ENCODE results near the gene THAP7. TPM values are rescaled to one million over a fixed set of nuclear protein-coding genes. Genes with fewer than 3 reads are reported as not detected.

The THAP7 gene
- total RNA-seq, 1 donor from 2014 or later = 12.2 TPM

DNA sequence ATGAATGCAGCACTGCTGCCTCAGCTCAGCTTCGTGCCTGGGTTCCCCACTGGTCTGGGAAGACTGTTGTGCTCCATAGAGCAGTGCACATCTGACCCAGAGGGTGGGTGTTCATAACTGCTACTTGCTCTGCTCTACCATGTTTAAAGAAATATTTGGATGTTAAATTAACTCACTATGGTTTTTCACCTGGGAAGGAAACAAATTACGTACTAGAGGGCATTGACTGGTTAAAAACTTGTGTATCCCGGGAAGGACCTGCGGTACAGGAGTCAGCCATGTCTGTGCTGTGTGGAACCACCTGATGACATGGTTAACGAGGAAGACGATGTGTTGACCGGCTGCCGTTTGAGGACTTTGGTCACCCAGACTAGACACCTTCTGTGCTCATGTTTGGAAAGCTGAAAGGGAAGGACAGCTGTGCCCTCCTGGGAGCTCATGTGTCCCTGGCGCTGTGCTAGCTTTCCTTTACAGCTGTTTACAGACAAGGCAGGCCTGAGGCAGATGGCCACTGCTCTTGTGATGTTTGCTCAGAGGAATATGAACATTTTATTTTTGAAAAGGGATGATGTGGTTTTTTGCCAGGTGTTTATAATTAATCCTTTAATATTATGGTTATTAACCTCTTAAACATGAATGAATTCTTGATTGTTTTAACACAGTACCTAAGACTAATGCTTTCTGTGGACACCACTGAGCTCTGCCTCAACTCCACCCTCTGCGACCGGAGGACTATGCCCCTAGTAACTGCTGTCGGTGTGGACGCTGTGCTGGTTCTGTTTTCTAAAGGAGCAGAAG lies 49.2 kb downstream of the THAP7 start:
- FAIRE-seq (no peak), DNase-seq (ENCODE audit: low read depth) (no peak)
- peaks cover 7% of the 10 kb centered on the region for H3K36me3 Mint-ChIP-seq (ENCODE audit: low read depth, unreplicated experiment)
- no peaks in the 10 kb centered on the region for H3K27me3 ChIP-seq (ENCODE audit: insufficient read depth, low read length)
- H3K4me2 ChIP-seq (ENCODE audit: low read length) = no peak overlapping the region
- H3K36me3 ChIP-seq (ENCODE audit: insufficient read depth, low read length) = peaks cover 32% of the 10 kb centered on the region
- no peaks in the 10 kb centered on the region for H3K27me3 Mint-ChIP-seq (ENCODE audit: low read depth, unreplicated experiment)
- no peaks in the 10 kb centered on the region for H3K9me3 Mint-ChIP-seq (ENCODE audit: unreplicated experiment)
- H3K27ac Mint-ChIP-seq (ENCODE audit: unreplicated experiment) = no peak overlapping the region
- peaks cover 53% of the 10 kb centered on the region for H3K79me2 ChIP-seq (ENCODE audit: insufficient read depth, low read length)
- peaks cover 29% of the 10 kb centered on the region for H3K4me1 Mint-ChIP-seq (ENCODE audit: low read depth, unreplicated experiment)
- TF ChIP-seq EZH2 (IDR thresholded peaks at IDR 0.05; ENCODE audit: insufficient read depth, low read length) (no peak), CTCF (IDR thresholded peaks at IDR 0.05; ENCODE audit: insufficient read depth, low read depth, low read length) (no peak)
- H3K4me3 Mint-ChIP-seq (ENCODE audit: unreplicated experiment) = no peak overlapping the region
- no peak overlapping the region for H3K4me3 ChIP-seq (ENCODE audit: insufficient read depth, low read depth, low read length)
- H3K9ac ChIP-seq (ENCODE audit: low read length) = no peak overlapping the region
- H3K4me1 ChIP-seq (ENCODE audit: insufficient read depth, low read length) = peaks cover 9% of the 10 kb centered on the region
- no peak overlapping the region for H2AFZ ChIP-seq (ENCODE audit: low read depth, low read length)
- no peak overlapping the region for H3K27ac ChIP-seq (ENCODE audit: low read depth, low read length)
- peaks cover 74% of the 10 kb centered on the region for H4K20me1 ChIP-seq (ENCODE audit: insufficient read depth, low read length)
- no peaks in the 10 kb centered on the region for H3K9me3 ChIP-seq (ENCODE audit: insufficient read depth, low read depth, low read length)

DNA sequence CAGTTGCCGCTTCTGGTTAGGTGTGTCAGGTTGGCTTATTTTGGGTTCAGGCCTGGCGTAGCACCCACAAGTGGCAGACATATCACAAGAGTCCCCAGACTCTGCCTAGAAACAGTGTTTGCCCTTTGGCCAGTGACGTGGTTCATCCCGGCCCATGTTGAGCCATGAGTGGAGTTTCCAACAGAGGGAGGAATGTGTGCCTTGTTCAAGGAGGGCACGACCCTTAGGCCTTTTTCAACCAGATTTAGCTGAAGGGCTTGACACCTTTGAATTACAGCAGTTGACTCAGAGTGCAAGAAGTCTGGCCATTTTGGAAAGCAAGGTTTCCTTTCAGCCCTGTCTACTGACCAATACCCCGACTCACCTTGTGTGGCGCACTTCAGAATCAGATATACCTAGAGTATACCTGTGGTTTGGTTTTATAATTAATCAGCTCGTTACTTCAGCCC lies 50.0 kb downstream of the THAP7 start:
- no peak for DNase-seq (ENCODE audit: low read depth)
- H3K79me2 ChIP-seq (ENCODE audit: insufficient read depth, low read length) = peaks cover 61% of the 10 kb centered on the region
- peaks cover 32% of the 10 kb centered on the region for H3K36me3 ChIP-seq (ENCODE audit: insufficient read depth, low read length)
- no peak overlapping the region for H3K4me3 Mint-ChIP-seq (ENCODE audit: unreplicated experiment)
- H3K27me3 ChIP-seq (ENCODE audit: insufficient read depth, low read length) = no peaks in the 10 kb centered on the region
- FAIRE-seq = no peak
- H3K4me1 ChIP-seq (ENCODE audit: insufficient read depth, low read length) = peaks cover 3% of the 10 kb centered on the region
- no peak overlapping the region for H3K9ac ChIP-seq (ENCODE audit: low read length)
- peaks cover 29% of the 10 kb centered on the region for H3K4me1 Mint-ChIP-seq (ENCODE audit: low read depth, unreplicated experiment)
- peaks cover 80% of the 10 kb centered on the region for H4K20me1 ChIP-seq (ENCODE audit: insufficient read depth, low read length)
- H3K27me3 Mint-ChIP-seq (ENCODE audit: low read depth, unreplicated experiment) = no peaks in the 10 kb centered on the region
- H3K9me3 ChIP-seq (ENCODE audit: insufficient read depth, low read depth, low read length) = no peaks in the 10 kb centered on the region
- H3K27ac Mint-ChIP-seq (ENCODE audit: unreplicated experiment) = peak overlapping the region; percentile 62
- no peak for TF ChIP-seq EZH2 (IDR thresholded peaks at IDR 0.05; ENCODE audit: insufficient read depth, low read length)
- no peak for TF ChIP-seq CTCF (IDR thresholded peaks at IDR 0.05; ENCODE audit: insufficient read depth, low read depth, low read length)
- H3K4me2 ChIP-seq (ENCODE audit: low read length) = no peak overlapping the region
- no peak overlapping the region for H2AFZ ChIP-seq (ENCODE audit: low read depth, low read length)
- H3K4me3 ChIP-seq (ENCODE audit: insufficient read depth, low read depth, low read length) = no peak overlapping the region
- H3K9me3 Mint-ChIP-seq (ENCODE audit: unreplicated experiment) = no peaks in the 10 kb centered on the region
- peaks cover 7% of the 10 kb centered on the region for H3K36me3 Mint-ChIP-seq (ENCODE audit: low read depth, unreplicated experiment)
- H3K27ac ChIP-seq (ENCODE audit: low read depth, low read length) = no peak overlapping the region
